ENCODE data around the gene CCDC157.

The CCDC157 gene

GRCh38 chr22:30356449-30357235 lies at the start of gene CCDC157, which contains the start of gene SF3A1:
Gene CCDC157, plus strand, starts transcription at chr22:30357007. Its CDS starts 8,994 bp downstream, at chr22:30366001.
Gene SF3A1, minus strand, starts transcription at chr22:30356894. Its CDS starts 102 bp downstream, at chr22:30356792.
- Mint-ChIP-seq H3K9me3 (no peaks in the 10 kb centered on the region), H3K27ac (peak within 1 kb of the TSS; percentile 67), H3K4me1 (ENCODE audit: low read depth) (peaks cover 46% of the 10 kb centered on the region), H3K27me3 (peaks cover 9% of the 10 kb centered on the region), H3K36me3 (ENCODE audit: low read depth) (peaks cover 36% of the 10 kb centered on the region), H3K4me3 (peak within 1 kb of the TSS; percentile 73)
- intact Hi-C loops (cut with micrococcal nuclease): loop anchor here (1.0 to 2.0 kb wide), 4 partner anchors 30 to 68 kb away; partner anchors contain the start of genes CASTOR1, MTFP1, RNF215 and TBC1D10A

GRCh38 chr22:30307041-30307574 lies 49.7 kb upstream of the CCDC157 start:
- H3K27ac Mint-ChIP-seq: peak overlapping the region; percentile 85
- intact Hi-C loops (cut with micrococcal nuclease): no loop called here
- no peaks in the 10 kb centered on the region for H3K27me3 Mint-ChIP-seq
- H3K9me3 Mint-ChIP-seq: no peaks in the 10 kb centered on the region
- peaks cover 100% of the 10 kb centered on the region for H3K4me1 Mint-ChIP-seq (ENCODE audit: low read depth)
- peaks cover 41% of the 10 kb centered on the region for H3K36me3 Mint-ChIP-seq (ENCODE audit: low read depth)
- H3K4me3 Mint-ChIP-seq: no peak overlapping the region

GRCh38 chr22:30308093-30308492 lies 48.7 kb upstream of the CCDC157 start:
- Mint-ChIP-seq H3K9me3 (no peaks in the 10 kb centered on the region), H3K4me3 (no peak overlapping the region), H3K36me3 (ENCODE audit: low read depth) (peaks cover 41% of the 10 kb centered on the region), H3K4me1 (ENCODE audit: low read depth) (peaks cover 100% of the 10 kb centered on the region), H3K27me3 (no peaks in the 10 kb centered on the region), H3K27ac (peak overlapping the region; percentile 66)
- intact Hi-C loops (cut with micrococcal nuclease): no loop called here

DNA sequence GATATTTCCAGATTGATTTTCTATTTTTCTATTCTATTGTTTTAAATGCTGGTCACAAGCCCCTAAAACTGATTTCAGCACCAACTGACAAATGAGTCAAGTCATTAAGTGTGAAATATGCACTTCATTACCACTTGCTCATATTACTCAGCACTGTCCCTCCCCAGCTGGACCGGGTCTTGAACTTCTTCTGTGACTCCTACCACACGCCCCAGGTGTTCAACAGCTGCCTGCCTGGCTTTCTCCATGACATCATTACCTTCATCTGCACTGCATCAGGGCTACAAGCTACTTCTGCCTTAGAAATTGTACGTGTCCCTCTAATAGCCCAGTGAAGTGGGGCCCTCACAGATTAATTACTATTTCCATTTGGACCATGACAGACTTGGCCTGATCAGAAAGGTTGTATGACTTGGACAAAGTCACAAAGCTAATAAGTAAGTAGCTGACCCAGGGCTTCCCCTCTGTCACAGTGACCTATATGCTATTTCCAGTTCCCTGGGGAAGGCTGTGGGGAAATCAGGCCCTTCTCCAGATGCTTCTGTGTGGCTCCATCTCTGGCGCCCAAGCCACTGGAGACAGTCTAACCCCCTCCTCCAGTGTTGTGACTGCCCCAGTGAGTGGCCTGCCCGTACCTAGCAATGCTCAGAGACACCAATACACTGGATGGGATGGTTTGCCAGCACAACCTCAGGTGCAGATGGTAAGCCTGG lies 48.1 kb upstream of the CCDC157 start:
- Mint-ChIP-seq H3K36me3 (ENCODE audit: low read depth) (peaks cover 39% of the 10 kb centered on the region), H3K4me3 (no peak overlapping the region), H3K27me3 (no peaks in the 10 kb centered on the region), H3K27ac (peak overlapping the region; percentile 66), H3K9me3 (no peaks in the 10 kb centered on the region), H3K4me1 (ENCODE audit: low read depth) (peaks cover 100% of the 10 kb centered on the region)
- intact Hi-C loops (cut with micrococcal nuclease): no loop called here

DNA sequence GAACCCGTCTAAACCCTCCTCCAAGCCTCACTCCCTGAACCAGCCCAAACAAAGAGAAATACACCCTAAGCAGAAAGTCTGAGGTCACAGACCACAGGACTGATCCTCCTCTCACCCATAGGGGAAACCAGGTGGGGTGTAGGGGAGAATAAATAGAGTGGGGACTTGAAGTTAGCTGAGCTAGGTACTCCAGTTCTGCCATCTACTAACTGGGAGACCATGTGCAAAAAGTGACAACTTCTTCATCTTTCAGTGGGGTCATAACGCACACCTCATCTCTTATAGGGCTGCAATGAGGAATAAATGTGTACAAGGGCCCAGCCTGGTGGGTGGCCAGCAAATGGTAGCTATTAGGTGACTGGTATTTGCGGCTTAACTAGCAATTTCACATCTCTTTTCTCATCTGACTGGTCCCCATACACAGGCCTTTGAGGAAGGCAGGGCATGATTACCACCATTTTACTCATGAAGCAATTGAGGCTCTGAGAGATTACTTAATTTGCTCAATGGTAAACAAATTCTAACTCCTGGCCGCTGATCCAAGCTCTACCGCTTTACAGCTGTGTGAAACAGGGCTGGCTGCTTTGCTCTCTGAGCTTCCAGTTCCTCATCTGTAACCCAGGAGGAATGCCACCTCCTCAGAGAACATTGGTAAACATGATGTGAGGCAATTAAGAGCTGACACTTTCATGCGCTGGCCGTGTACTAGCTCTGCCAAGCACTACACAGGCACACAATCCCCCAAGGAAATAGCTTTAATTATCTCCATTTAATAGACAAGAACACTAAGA lies 46.7 kb upstream of the CCDC157 start:
- Mint-ChIP-seq H3K4me1 (ENCODE audit: low read depth) (peaks cover 100% of the 10 kb centered on the region), H3K36me3 (ENCODE audit: low read depth) (peaks cover 40% of the 10 kb centered on the region)

DNA sequence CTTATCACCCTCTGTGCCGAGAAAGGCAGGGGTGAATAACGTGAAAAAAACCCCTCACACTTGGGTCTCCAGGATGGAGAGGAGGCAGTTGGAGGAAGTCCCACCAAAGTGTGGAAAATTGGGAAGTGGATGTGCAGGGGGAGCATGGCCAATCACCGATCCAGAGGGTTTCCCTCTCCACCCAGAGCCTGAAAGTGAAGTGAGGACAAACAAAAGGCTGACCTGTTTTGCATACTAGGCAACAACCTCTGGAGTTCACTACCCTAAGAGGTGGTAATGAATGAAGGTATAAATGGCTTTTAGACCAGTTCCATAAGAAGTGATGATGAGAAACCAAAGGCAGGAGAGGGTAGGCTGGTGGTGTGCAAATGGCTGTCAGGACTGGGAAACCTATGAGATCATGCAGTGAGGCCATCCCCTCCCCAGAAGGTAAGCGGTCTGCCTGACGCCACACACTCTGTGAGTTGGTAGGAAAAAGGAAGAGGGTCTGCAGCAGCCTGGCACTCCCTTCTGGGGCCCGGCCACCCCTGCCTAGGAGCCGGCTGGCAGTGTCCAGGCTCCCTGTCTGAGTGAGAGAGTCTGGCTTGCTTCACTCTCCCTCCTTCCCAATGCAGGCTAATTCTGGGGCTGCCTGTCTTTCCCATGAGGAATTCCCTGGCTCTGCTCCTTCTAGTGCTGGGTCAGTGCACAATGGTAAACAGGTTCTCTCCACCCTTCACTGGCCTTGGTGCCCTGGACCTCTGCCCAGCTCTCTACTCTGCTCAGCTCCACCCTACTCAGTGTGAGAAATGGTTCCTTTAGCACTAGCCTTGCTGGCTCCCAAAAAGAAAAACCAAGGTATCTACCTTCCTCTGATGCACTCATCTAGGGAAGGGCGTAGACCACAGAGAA lies 45.7 kb upstream of the CCDC157 start:
- H3K4me3 Mint-ChIP-seq: no peak overlapping the region
- peaks cover 50% of the 10 kb centered on the region for H3K36me3 Mint-ChIP-seq (ENCODE audit: low read depth)
- no peaks in the 10 kb centered on the region for H3K9me3 Mint-ChIP-seq
- H3K27ac Mint-ChIP-seq: peak overlapping the region; percentile 60
- no peaks in the 10 kb centered on the region for H3K27me3 Mint-ChIP-seq
- intact Hi-C loops (cut with micrococcal nuclease): no loop called here
- H3K4me1 Mint-ChIP-seq (ENCODE audit: low read depth): peaks cover 100% of the 10 kb centered on the region

More for the DNA sequence above, 46.7 kb upstream of the CCDC157 start:
- H3K4me3 Mint-ChIP-seq: no peak overlapping the region
- no peaks in the 10 kb centered on the region for H3K9me3 Mint-ChIP-seq
- intact Hi-C loops (cut with micrococcal nuclease): no loop called here
- peak overlapping the region; percentile 60 for H3K27ac Mint-ChIP-seq
- H3K27me3 Mint-ChIP-seq: no peaks in the 10 kb centered on the region

- no peak overlapping the region for H3K4me3 Mint-ChIP-seq
- H3K9me3 Mint-ChIP-seq: no peaks in the 10 kb centered on the region
- H3K27me3 Mint-ChIP-seq: no peaks in the 10 kb centered on the region
- peaks cover 56% of the 10 kb centered on the region for H3K36me3 Mint-ChIP-seq (ENCODE audit: low read depth)
- peak overlapping the region; percentile 60 for H3K27ac Mint-ChIP-seq
- intact Hi-C loops (cut with micrococcal nuclease): no loop called here
- H3K4me1 Mint-ChIP-seq (ENCODE audit: low read depth): peaks cover 99% of the 10 kb centered on the region
These were observed 44.8 kb upstream of the CCDC157 start for GRCh38 chr22:30312053-30312452.

- peaks cover 64% of the 10 kb centered on the region for H3K36me3 Mint-ChIP-seq (ENCODE audit: low read depth)
- no peaks in the 10 kb centered on the region for H3K27me3 Mint-ChIP-seq
- intact Hi-C loops (cut with micrococcal nuclease): no loop called here
- peaks cover 99% of the 10 kb centered on the region for H3K4me1 Mint-ChIP-seq (ENCODE audit: low read depth)
- H3K27ac Mint-ChIP-seq: peak overlapping the region; percentile 47
- no peak overlapping the region for H3K4me3 Mint-ChIP-seq
- H3K9me3 Mint-ChIP-seq: no peaks in the 10 kb centered on the region
These were observed 43.1 kb upstream of the CCDC157 start for GRCh38 chr22:30313527-30314363.

DNA sequence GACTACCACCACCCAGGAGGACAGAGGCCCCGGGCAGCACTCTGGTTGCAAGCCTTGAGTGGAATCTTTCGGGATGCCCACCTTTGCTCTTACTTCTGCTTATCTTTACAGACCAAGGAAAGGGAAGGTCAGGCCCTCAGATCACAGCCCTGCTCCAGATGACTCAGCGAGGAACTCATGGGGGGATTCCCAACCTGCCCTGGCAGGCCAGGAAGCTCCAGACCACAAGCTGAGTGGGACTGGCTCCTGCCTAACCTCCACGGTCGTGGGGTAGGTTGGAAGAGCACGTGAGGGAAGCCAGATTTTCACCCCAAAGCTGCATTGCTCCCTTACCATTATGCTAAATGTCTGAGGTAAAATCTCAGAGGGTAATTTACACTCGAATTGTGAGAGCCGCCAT lies 41.9 kb upstream of the CCDC157 start:
- intact Hi-C loops (cut with micrococcal nuclease): no loop called here
- peaks cover 71% of the 10 kb centered on the region for H3K36me3 Mint-ChIP-seq (ENCODE audit: low read depth)
- H3K27me3 Mint-ChIP-seq: no peaks in the 10 kb centered on the region
- H3K27ac Mint-ChIP-seq: peak overlapping the region; percentile 42
- H3K4me1 Mint-ChIP-seq (ENCODE audit: low read depth): peaks cover 99% of the 10 kb centered on the region
- no peaks in the 10 kb centered on the region for H3K9me3 Mint-ChIP-seq
- H3K4me3 Mint-ChIP-seq: no peak overlapping the region

DNA sequence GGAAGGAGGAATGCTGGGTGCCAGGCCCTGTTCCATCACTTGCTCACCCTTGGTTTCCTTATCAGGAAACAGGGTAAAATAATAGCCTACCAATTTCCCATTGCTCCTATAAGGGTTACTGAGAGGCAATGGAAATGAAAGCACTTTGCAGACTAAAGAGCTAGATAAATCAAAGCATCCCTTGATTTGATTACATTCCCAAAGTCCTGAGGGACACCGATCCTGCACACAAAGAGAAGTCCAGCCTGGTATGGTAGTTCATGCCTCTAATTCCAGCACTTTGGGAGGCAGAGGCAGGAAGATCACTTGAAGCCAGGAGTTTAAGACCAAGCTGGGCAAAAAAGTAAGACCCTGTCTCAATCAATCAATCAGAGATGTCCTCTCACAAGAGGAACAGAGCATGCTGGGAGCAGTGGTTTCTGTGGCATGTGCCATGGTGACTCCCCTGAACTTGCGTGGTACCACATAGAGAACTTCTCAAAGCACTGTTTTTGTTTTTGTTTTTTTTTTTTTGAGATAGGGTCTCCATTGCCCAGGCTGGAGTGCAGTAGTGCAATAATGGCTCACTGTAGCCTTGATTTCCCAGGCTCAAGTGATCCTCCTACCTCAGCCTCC lies 40.7 kb upstream of the CCDC157 start:
- intact Hi-C loops (cut with micrococcal nuclease): no loop called here

GRCh38 chr22:30317778-30318177 lies 39.0 kb upstream of the CCDC157 start:
- peaks cover 87% of the 10 kb centered on the region for H3K36me3 Mint-ChIP-seq (ENCODE audit: low read depth)
- H3K4me3 Mint-ChIP-seq: no peak overlapping the region
- peaks cover 94% of the 10 kb centered on the region for H3K4me1 Mint-ChIP-seq (ENCODE audit: low read depth)
- H3K27me3 Mint-ChIP-seq: no peaks in the 10 kb centered on the region
- H3K27ac Mint-ChIP-seq: peak overlapping the region; percentile 48
- intact Hi-C loops (cut with micrococcal nuclease): no loop called here
- H3K9me3 Mint-ChIP-seq: no peaks in the 10 kb centered on the region

More for the DNA sequence above, 40.7 kb upstream of the CCDC157 start:
- H3K27me3 Mint-ChIP-seq: no peaks in the 10 kb centered on the region
- H3K9me3 Mint-ChIP-seq: no peaks in the 10 kb centered on the region
- H3K36me3 Mint-ChIP-seq (ENCODE audit: low read depth): peaks cover 83% of the 10 kb centered on the region
- no peak overlapping the region for H3K27ac Mint-ChIP-seq
- H3K4me3 Mint-ChIP-seq: no peak overlapping the region
- peaks cover 99% of the 10 kb centered on the region for H3K4me1 Mint-ChIP-seq (ENCODE audit: low read depth)
